MG63 (cell line): ENCODE data around the gene TBX20. TPM values are rescaled to one million over a fixed set of nuclear protein-coding genes. Genes with fewer than 3 reads are reported as not detected.

Source experiments
- DNase-seq: peaks from one replicate; pipeline ENCODE4 v3.0.0-alpha.2; 2020
- H3K27me3 ChIP-seq: fragments of 250-450 bp; sonication (Bioruptor Pico); 2 replicates; pipeline ENCODE4 v1.5.1; 2020; ENCODE audit warnings: mild to moderate bottlenecking, moderate library complexity
- H3K36me3 ChIP-seq: fragments of 250-450 bp; sonication (Bioruptor Pico); 2 replicates; pipeline ENCODE4 v1.5.1; 2020; ENCODE audit warnings: mild to moderate bottlenecking, moderate library complexity
- H3K4me3 ChIP-seq: fragments of 250-450 bp; sonication (Bioruptor Pico); 2 replicates; pipeline ENCODE4 v1.5.1; 2020; ENCODE audit warnings: mild to moderate bottlenecking, moderate library complexity
- H3K9me3 ChIP-seq: fragments of 250-450 bp; sonication (Bioruptor Pico); 2 replicates; pipeline ENCODE4 v1.5.1; 2020; ENCODE audit warnings: mild to moderate bottlenecking, moderate library complexity
- total RNA-seq: library from RNA; depleted of rRNA; stranded (reverse); fragments of >200 nt; shearing (Covaris generic); gene quantifications from 2 replicates; pipeline ENCODE4 v1.2.3, GENCODE V29; 2014; ENCODE audit warnings: low replicate concordance

The TBX20 gene
- total RNA-seq, 1 experiment from 2014 or later = 0.95 TPM

- H3K27me3 ChIP-seq = no peaks in the 10 kb centered on the region
- no peak for DNase-seq
- no peaks in the 10 kb centered on the region for H3K36me3 ChIP-seq
- no peaks in the 10 kb centered on the region for H3K9me3 ChIP-seq
- no peak overlapping the region for H3K4me3 ChIP-seq
Observed at GRCh38 chr7:35258125-35258867, 4.4 kb upstream of the TBX20 start.

GRCh38 chr7:35257251-35258124 lies 3.6 kb upstream of the TBX20 start:
- no peak for DNase-seq
- no peaks in the 10 kb centered on the region for H3K9me3 ChIP-seq
- H3K27me3 ChIP-seq = no peaks in the 10 kb centered on the region
- no peak overlapping the region for H3K4me3 ChIP-seq
- H3K36me3 ChIP-seq = no peaks in the 10 kb centered on the region

GRCh38 chr7:35256256-35257175 lies 2.6 kb upstream of the TBX20 start:
- H3K36me3 ChIP-seq = no peaks in the 10 kb centered on the region
- H3K9me3 ChIP-seq = no peaks in the 10 kb centered on the region
- no peak for DNase-seq
- no peaks in the 10 kb centered on the region for H3K27me3 ChIP-seq
- no peak overlapping the region for H3K4me3 ChIP-seq

GRCh38 chr7:35255443-35256255 lies 1.7 kb upstream of the TBX20 start:
- H3K4me3 ChIP-seq = no peak overlapping the region
- DNase-seq = no peak
- no peaks in the 10 kb centered on the region for H3K9me3 ChIP-seq
- no peaks in the 10 kb centered on the region for H3K36me3 ChIP-seq
- H3K27me3 ChIP-seq = no peaks in the 10 kb centered on the region

GRCh38 chr7:35254496-35255442 lies 869 bp upstream of the TBX20 start:
- Histone ChIP-seq H3K36me3 (no peaks in the 10 kb centered on the region), H3K9me3 (no peaks in the 10 kb centered on the region), H3K4me3 (peak overlapping the region; percentile 83), H3K27me3 (no peaks in the 10 kb centered on the region)
- no peak for DNase-seq

- H3K4me3 ChIP-seq = peak overlapping the region; percentile 83
Observed at GRCh38 chr7:35253460-35253709, 515 bp downstream of the TBX20 start.

GRCh38 chr7:35252612-35253459 lies 1.1 kb downstream of the TBX20 start:
- no peaks in the 10 kb centered on the region for H3K9me3 ChIP-seq
- no peak for DNase-seq
- H3K36me3 ChIP-seq = no peaks in the 10 kb centered on the region; the same call in 1 of the 2 replicates
- peak overlapping the region; percentile 83 for H3K4me3 ChIP-seq
- H3K27me3 ChIP-seq = no peaks in the 10 kb centered on the region

More at GRCh38 chr7:35253460-35253709, 515 bp downstream of the TBX20 start:
- H3K36me3 ChIP-seq = no peaks in the 10 kb centered on the region
- no peaks in the 10 kb centered on the region for H3K27me3 ChIP-seq
- H3K9me3 ChIP-seq = no peaks in the 10 kb centered on the region
- DNase-seq = peak; percentile 21

- H3K4me3 ChIP-seq = no peak overlapping the region
Observed at GRCh38 chr7:35251606-35252310, 2.1 kb downstream of the TBX20 start.

GRCh38 chr7:35250941-35251340 lies 3.0 kb downstream of the TBX20 start:
- H3K27me3 ChIP-seq = no peaks in the 10 kb centered on the region
- DNase-seq = no peak

More at GRCh38 chr7:35251606-35252310, 2.1 kb downstream of the TBX20 start:
- no peak for DNase-seq
- H3K27me3 ChIP-seq = no peaks in the 10 kb centered on the region
- H3K36me3 ChIP-seq = no peaks in the 10 kb centered on the region; the same call in 1 of the 2 replicates
- no peaks in the 10 kb centered on the region for H3K9me3 ChIP-seq

GRCh38 chr7:35250452-35250851 lies 3.4 kb downstream of the TBX20 start:
- Histone ChIP-seq H3K36me3 (no peaks in the 10 kb centered on the region; the same call in 1 of the 2 replicates), H3K4me3 (no peak overlapping the region), H3K9me3 (no peaks in the 10 kb centered on the region), H3K27me3 (no peaks in the 10 kb centered on the region)
- DNase-seq = no peak

More at GRCh38 chr7:35250941-35251340, 3.0 kb downstream of the TBX20 start:
- Histone ChIP-seq H3K36me3 (no peaks in the 10 kb centered on the region; the same call in 1 of the 2 replicates), H3K4me3 (no peak overlapping the region), H3K9me3 (no peaks in the 10 kb centered on the region)

- H3K27me3 ChIP-seq = no peaks in the 10 kb centered on the region
- no peak for DNase-seq
- peaks cover 1% of the 10 kb centered on the region; the same call in 1 of the 2 replicates for H3K36me3 ChIP-seq
- H3K4me3 ChIP-seq = no peak overlapping the region
- no peaks in the 10 kb centered on the region for H3K9me3 ChIP-seq
Observed at GRCh38 chr7:35249537-35249907, 4.4 kb downstream of the TBX20 start.

GRCh38 chr7:35248576-35249536 lies 5.0 kb downstream of the TBX20 start:
- Histone ChIP-seq H3K4me3 (no peak overlapping the region), H3K36me3 (peaks cover 5% of the 10 kb centered on the region; the same call in 1 of the 2 replicates), H3K9me3 (no peaks in the 10 kb centered on the region), H3K27me3 (no peaks in the 10 kb centered on the region)
- DNase-seq = no peak

GRCh38 chr7:35246819-35247218 lies 7.1 kb downstream of the TBX20 start:
- Histone ChIP-seq H3K4me3 (no peak overlapping the region), H3K36me3 (peaks cover 5% of the 10 kb centered on the region), H3K27me3 (no peaks in the 10 kb centered on the region), H3K9me3 (no peaks in the 10 kb centered on the region)
- no peak for DNase-seq
